Uterus (tissue), 4 donors: ENCODE results near the gene SLC25A48. TPM values are rescaled to one million over a fixed set of nuclear protein-coding genes. Genes with fewer than 3 reads are reported as not detected.
"Not testable (repeated sequence)": the region's sequence is repeated elsewhere in the genome, so short reads cannot be mapped to it uniquely, and the experiment has no call there.

Experiments used
- DNase-seq, 2 donors: peaks; one replicate each; pipeline ENCODE4 v3.0.0-alpha.2; 2019 to 2020
- H3K27ac ChIP-seq, 2 donors: fragments of 200-600 bp; sonication (generic); 1 replicate in 1 of 2; 2 replicates in 1 of 2; pipeline ENCODE4 v1.5.1; 2016 to 2018
- H3K27me3 ChIP-seq, 2 donors: fragments of 200-600 bp; sonication (generic); one replicate each; pipeline ENCODE4 v1.5.1; 2018 to 2019; ENCODE audit warnings: control low read depth in 1 of 2
- H3K36me3 ChIP-seq, 2 donors: fragments of 200-600 bp; sonication (generic); one replicate each; pipeline ENCODE4 v1.5.1; 2019; ENCODE audit warnings: control low read depth in 1 of 2
- H3K4me1 ChIP-seq, 2 donors: fragments of 200-600 bp; sonication (generic); one replicate each; pipeline ENCODE4 v1.5.1; 2018 to 2019; ENCODE audit warnings: control low read depth in 1 of 2
- H3K4me3 ChIP-seq, 2 donors: fragments of 200-600 bp; sonication (generic); 1 replicate in 1 of 2; 2 replicates in 1 of 2; pipeline ENCODE4 v1.5.1; 2018 to 2019; ENCODE audit warnings: mild to moderate bottlenecking in 1 of 2
- H3K9me3 ChIP-seq, 2 donors: fragments of 200-600 bp; sonication (generic); one replicate each; pipeline ENCODE4 v1.5.1; 2019; ENCODE audit warnings: control low read depth in 1 of 2
- POLR2A ChIP-seq, 2 donors: fragments of 450-650 bp; IDR thresholded peaks; one replicate each; pipeline ENCODE4 v1.6.1; 2016; ENCODE audit warnings: antibody characterized with exemption in 2 of 2, mild to moderate bottlenecking in 1 of 2, moderate library complexity in 1 of 2
- intact Hi-C: fragments of 100-400 bp; cut with DNase I; formaldehyde crosslinking; loops from one replicate; pipeline ENCODE4 v1.15.1; 2023; ENCODE audit warnings: low total_unique reads
- total RNA-seq, 4 donors: library from RNA; depleted of rRNA in 3 of 4; stranded (reverse); fragments of >200 nt in 3 of 4; gene quantifications; one replicate each; pipeline versions ENCODE4 v1.1.0 to v1.2.4, GENCODE V29; 2014 to 2023
- TF ChIP-seq, protein P1 (sequence below), 4 experiments: fragments of 200-600 bp in 2 of 4; fragments of 450-650 bp in 2 of 4; sonication (generic) in 2 of 4; IDR thresholded peaks; one replicate each; pipeline ENCODE4 v1.5.1; 2016 to 2019; ENCODE audit warnings: antibody characterized with exemption in 4 of 4, mild to moderate bottlenecking in 2 of 4, moderate library complexity in 1 of 4
- donor health status: DM: yes; HTN: yes; CAD: no.

SLC25A48 gene
- total RNA-seq, 4 donors from 2014 or later = 0.14 TPM; not detected in 3

DNA sequence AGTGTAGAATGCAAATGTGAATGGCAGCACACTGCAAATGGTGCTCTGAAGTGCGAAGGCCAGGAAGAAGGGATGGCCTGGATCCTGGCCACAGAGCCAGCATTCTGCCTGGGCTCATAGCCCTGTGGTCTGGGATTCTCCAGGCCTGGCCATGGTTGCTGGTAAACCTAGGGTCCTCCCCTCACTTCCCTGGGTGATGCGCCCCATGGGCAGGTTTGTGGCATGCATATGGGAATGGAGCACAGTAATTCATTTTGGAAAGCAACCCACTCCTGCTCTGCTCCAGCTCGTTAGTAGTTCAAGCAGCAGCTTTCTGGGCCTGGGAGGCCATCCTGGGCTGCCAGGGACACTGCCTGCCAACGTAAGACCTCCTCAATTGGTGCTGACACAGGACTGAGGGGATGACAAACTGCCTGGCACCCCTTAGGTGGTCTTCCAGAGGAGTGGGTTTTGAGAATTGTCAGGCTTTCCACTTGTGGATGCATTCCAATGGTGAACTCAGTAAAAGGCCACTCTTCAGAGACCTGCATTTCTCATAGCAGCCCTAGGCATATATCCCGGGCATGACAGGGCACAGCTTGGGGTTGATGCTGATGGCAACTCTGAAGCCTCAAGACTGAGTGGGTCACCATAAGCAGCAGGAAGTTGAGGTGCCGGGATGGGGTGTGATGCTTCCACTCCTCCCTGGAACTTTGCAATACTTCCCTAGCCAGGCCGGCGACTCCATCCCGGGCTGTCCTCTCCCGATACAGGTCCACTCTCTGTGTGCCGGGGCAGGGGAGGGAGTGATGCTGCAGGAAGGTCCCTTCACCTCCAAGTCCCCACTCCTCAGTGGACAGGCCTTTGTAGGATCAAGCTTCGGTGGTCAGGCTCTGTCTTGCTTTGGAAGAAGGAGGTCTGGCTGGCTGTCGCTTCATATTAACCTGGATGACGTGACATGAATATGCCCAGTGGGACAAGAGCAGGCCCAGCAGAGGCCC lies 1.2 kb upstream of the SLC25A48 start:
- Histone ChIP-seq H3K4me3 (no peak overlapping the region), H3K27me3 (no peaks in the 10 kb centered on the region), H3K9me3 (no peaks in the 10 kb centered on the region), H3K27ac (no peak overlapping the region), H3K4me1 (no peaks in the 10 kb centered on the region), H3K36me3 (no peaks in the 10 kb centered on the region)
- intact Hi-C loops = no loop called here
- no peak for DNase-seq
- no peak for TF ChIP-seq POLR2A (IDR thresholded peaks at IDR 0.05)
- TF ChIP-seq, protein P1, sequence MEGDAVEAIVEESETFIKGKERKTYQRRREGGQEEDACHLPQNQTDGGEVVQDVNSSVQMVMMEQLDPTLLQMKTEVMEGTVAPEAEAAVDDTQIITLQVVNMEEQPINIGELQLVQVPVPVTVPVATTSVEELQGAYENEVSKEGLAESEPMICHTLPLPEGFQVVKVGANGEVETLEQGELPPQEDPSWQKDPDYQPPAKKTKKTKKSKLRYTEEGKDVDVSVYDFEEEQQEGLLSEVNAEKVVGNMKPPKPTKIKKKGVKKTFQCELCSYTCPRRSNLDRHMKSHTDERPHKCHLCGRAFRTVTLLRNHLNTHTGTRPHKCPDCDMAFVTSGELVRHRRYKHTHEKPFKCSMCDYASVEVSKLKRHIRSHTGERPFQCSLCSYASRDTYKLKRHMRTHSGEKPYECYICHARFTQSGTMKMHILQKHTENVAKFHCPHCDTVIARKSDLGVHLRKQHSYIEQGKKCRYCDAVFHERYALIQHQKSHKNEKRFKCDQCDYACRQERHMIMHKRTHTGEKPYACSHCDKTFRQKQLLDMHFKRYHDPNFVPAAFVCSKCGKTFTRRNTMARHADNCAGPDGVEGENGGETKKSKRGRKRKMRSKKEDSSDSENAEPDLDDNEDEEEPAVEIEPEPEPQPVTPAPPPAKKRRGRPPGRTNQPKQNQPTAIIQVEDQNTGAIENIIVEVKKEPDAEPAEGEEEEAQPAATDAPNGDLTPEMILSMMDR (IDR thresholded peaks at IDR 0.05) = no peak

DNA sequence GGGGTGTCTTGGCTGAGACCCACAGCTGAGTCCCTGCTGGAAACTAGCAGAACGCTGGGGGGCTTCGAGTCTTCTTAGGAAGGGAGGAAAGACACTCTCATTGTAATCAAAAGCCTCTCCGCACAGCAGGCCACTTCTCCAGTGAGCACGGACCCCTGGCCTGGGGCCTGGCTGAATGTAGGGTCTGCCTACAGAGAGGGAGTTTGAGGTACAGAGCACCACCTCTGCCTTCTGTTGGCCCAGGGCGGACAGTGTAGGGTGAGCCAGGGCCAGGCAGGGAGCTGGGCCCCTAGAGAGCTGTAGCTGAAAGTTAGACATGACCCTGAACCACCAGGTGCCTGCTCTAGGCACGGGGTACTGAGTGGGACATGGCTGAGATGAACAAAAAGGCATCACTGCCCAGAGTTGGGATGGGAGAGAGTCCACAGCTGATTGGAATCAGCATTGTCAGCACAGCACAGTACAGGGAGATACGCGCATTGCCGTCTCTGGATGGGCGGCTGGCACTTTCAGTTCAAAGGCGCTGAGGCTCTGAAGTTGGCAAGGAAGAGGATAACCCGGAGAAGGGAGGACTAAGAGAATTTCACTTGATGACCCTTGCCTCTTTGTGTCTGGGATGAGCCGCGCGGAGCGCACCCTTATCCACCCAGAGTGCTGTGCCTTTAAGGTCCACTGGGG lies 363 bp upstream of the SLC25A48 start:
- Histone ChIP-seq H3K4me1 (no peaks in the 10 kb centered on the region), H3K27ac (no peak overlapping the region), H3K27me3 (no peaks in the 10 kb centered on the region), H3K9me3 (no peaks in the 10 kb centered on the region), H3K36me3 (no peaks in the 10 kb centered on the region), H3K4me3 (no peak overlapping the region)
- no peak for DNase-seq
- intact Hi-C loops = no loop called here
- TF ChIP-seq, protein P1 (IDR thresholded peaks at IDR 0.05) = peak in 2 of 4 experiments; percentile 31 to 38
- TF ChIP-seq POLR2A (IDR thresholded peaks at IDR 0.05) = no peak

DNA sequence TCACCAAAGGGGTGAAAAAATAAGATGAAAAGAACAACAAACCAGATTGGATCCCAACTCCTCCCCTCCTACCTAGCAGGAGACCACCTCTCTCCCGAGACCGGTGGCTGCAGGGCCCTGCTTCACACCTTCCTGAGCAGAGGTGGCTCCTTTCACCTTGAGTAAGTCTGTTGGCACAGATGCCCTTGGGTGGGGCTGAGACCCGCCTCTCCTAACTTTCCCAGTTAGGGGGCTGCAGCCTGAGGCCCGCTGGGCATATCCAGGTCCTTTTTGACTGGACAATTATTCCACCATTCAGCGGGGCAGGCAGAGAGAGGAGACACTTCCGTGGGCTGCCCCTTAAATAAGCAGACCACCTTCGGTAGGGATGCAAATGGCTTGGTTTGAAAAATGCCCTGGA lies 1.3 kb downstream of the SLC25A48 start:
- no peak overlapping the region for H3K4me3 ChIP-seq
- DNase-seq = no peak
- intact Hi-C loops = no loop called here
- no peak overlapping the region for H3K27ac ChIP-seq
- H3K36me3 ChIP-seq = no peaks in the 10 kb centered on the region
- no peaks in the 10 kb centered on the region for H3K9me3 ChIP-seq
- TF ChIP-seq, protein P1 (IDR thresholded peaks at IDR 0.05) = no peak
- no peak for TF ChIP-seq POLR2A (IDR thresholded peaks at IDR 0.05)
- no peaks in the 10 kb centered on the region for H3K27me3 ChIP-seq
- no peaks in the 10 kb centered on the region for H3K4me1 ChIP-seq

DNA sequence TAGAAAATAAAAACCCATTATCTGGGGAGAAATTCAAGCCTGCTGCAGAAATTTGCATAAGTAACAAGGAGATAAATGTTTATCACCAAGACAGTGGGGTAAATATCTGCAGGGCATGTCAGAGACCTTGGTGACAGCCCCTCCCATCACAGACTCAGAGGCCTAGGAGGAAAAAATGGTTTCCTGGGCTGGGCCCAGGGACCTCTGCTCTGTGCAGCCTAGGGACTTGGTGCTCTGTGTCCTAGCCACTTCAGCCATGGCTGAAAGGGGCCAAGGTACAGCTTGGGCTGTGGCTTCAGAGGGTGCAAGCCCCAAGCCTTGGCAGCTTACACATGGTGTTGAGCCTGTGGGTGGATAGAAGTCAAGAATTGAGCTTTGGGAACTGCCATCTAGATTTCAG lies 3.9 kb downstream of the SLC25A48 start:
- H3K36me3 ChIP-seq, H3K9me3 ChIP-seq, H3K4me3 ChIP-seq, intact Hi-C loops, H3K27me3 ChIP-seq, H3K27ac ChIP-seq, H3K4me1 ChIP-seq, DNase-seq: not testable (repeated sequence)

DNA sequence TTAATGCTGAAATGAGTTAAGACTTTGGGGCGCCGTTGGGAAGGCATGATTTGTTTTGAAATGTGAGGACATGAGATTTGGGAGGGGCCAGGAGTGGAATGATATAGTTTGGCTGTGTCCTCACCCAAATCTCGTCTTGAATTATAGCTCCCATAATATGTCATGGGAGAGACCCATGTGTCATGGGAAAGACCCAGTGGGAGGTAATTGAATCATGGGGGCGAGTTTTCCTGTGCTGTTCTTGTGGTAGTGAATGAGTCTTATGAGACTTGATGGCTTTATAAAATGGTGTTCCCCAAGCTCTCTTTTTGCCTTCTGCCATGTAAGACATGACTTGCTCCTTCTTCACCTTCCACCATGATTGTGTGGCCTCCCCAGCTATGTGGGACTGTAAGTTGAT lies 5.1 kb downstream of the SLC25A48 start:
- Histone ChIP-seq H3K27me3 (no peaks in the 10 kb centered on the region), H3K9me3 (no peaks in the 10 kb centered on the region), H3K4me1 (no peaks in the 10 kb centered on the region), H3K27ac (no peak overlapping the region), H3K36me3 (no peaks in the 10 kb centered on the region), H3K4me3 (no peak overlapping the region)
- no peak for TF ChIP-seq POLR2A (IDR thresholded peaks at IDR 0.05)
- TF ChIP-seq, protein P1 (IDR thresholded peaks at IDR 0.05) = no peak
- intact Hi-C loops = no loop called here
- no peak for DNase-seq
